ENCODE results near the gene COL6A1. TPM values are rescaled to one million over a fixed set of nuclear protein-coding genes. Genes with fewer than 3 reads are reported as not detected.
A peak's percentile ranks its signal among the peaks of the same experiment; 100 is the strongest.

The COL6A1 gene
- total RNA-seq, 1 donor from 2014 or later: 154 TPM

- DNase-seq: peak; percentile 19
- peaks cover 77% of the 10 kb centered on the region for H3K4me1 ChIP-seq
- intact Hi-C loops (cut with micrococcal nuclease): no loop called here
- H3K27me3 ChIP-seq (ENCODE audit: low read depth): no peaks in the 10 kb centered on the region
- TF ChIP-seq CTCF (IDR thresholded peaks at IDR 0.05; ENCODE audit: borderline replicate concordance): no peak
- peak overlapping the region; percentile 99 for H3K4me3 ChIP-seq
- H3K9me3 ChIP-seq (replicated peaks): no peaks in the 10 kb centered on the region
- H3K27ac ChIP-seq (replicated peaks): peak overlapping the region; percentile 92
- H3K36me3 ChIP-seq: peaks cover 41% of the 10 kb centered on the region
Measured at GRCh38 chr21:45982758-45983648, 1.4 kb downstream of the COL6A1 start.

- H3K27ac ChIP-seq (replicated peaks): peak overlapping the region; percentile 92
- H3K36me3 ChIP-seq: peaks cover 41% of the 10 kb centered on the region
- no peaks in the 10 kb centered on the region for H3K9me3 ChIP-seq (replicated peaks)
- no peak for TF ChIP-seq CTCF (IDR thresholded peaks at IDR 0.05; ENCODE audit: borderline replicate concordance)
- intact Hi-C loops (cut with micrococcal nuclease): no loop called here
- H3K4me1 ChIP-seq: peaks cover 73% of the 10 kb centered on the region
- peak overlapping the region; percentile 99 for H3K4me3 ChIP-seq
- peak; percentile 14 for DNase-seq
- no peaks in the 10 kb centered on the region for H3K27me3 ChIP-seq (ENCODE audit: low read depth)
Measured at GRCh38 chr21:45983649-45983965, 2.0 kb downstream of the COL6A1 start.

- intact Hi-C loops (cut with micrococcal nuclease): no loop called here
- peaks cover 46% of the 10 kb centered on the region for H3K36me3 ChIP-seq
- H3K4me3 ChIP-seq: peak overlapping the region; percentile 99
- H3K27me3 ChIP-seq (ENCODE audit: low read depth): no peaks in the 10 kb centered on the region
- no peaks in the 10 kb centered on the region for H3K9me3 ChIP-seq (replicated peaks)
- TF ChIP-seq CTCF (IDR thresholded peaks at IDR 0.05; ENCODE audit: borderline replicate concordance): no peak
- H3K4me1 ChIP-seq: peaks cover 68% of the 10 kb centered on the region
- DNase-seq: peak; percentile 68
- H3K27ac ChIP-seq (replicated peaks): peak overlapping the region; percentile 92
Measured at GRCh38 chr21:45983981-45984551, 2.5 kb downstream of the COL6A1 start.

- H3K9me3 ChIP-seq (replicated peaks): no peaks in the 10 kb centered on the region
- no peaks in the 10 kb centered on the region for H3K27me3 ChIP-seq (ENCODE audit: low read depth)
- peaks cover 51% of the 10 kb centered on the region for H3K36me3 ChIP-seq
- intact Hi-C loops (cut with micrococcal nuclease): no loop called here
- no peak for TF ChIP-seq CTCF (IDR thresholded peaks at IDR 0.05; ENCODE audit: borderline replicate concordance)
- peak overlapping the region; percentile 92 for H3K27ac ChIP-seq (replicated peaks)
- no peak for DNase-seq
- peaks cover 62% of the 10 kb centered on the region for H3K4me1 ChIP-seq
- H3K4me3 ChIP-seq: peak overlapping the region; percentile 99
Measured at GRCh38 chr21:45984584-45985095, 3.1 kb downstream of the COL6A1 start.

- no peaks in the 10 kb centered on the region for H3K27me3 ChIP-seq (ENCODE audit: low read depth)
- H3K27ac ChIP-seq (replicated peaks): peak overlapping the region; percentile 92
- H3K36me3 ChIP-seq: peaks cover 60% of the 10 kb centered on the region
- intact Hi-C loops (cut with micrococcal nuclease): no loop called here
- DNase-seq: peak; percentile 17
- peaks cover 62% of the 10 kb centered on the region for H3K4me1 ChIP-seq
- H3K4me3 ChIP-seq: peak overlapping the region; percentile 99
- no peaks in the 10 kb centered on the region for H3K9me3 ChIP-seq (replicated peaks)
- TF ChIP-seq CTCF (IDR thresholded peaks at IDR 0.05; ENCODE audit: borderline replicate concordance): no peak
Measured at GRCh38 chr21:45985471-45986315, 4.1 kb downstream of the COL6A1 start.

All from left ventricle myocardium inferior (tissue), 1 donor.